ENCODE results near the gene LRRC1.

DNA sequence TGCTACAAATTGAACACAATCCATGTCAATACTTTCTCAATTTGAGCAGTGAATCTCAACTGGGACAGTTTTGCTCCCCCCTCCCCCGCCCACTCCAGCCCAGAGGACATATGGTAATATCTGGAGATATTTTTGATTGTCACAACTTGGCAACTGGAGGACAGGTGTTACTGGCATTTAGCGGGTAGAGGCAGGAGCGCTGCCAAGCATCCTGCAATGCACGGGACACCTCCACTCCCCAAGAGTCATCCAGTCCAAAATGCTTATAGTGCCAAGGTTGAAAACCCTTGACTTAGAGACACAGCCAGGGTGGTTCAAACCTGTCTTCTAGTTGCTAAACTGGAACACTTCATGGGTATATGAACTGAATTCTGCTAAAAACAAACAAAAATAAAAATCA, 26.9 kb upstream of the LRRC1 start:
- TF ChIP-seq, protein P1, sequence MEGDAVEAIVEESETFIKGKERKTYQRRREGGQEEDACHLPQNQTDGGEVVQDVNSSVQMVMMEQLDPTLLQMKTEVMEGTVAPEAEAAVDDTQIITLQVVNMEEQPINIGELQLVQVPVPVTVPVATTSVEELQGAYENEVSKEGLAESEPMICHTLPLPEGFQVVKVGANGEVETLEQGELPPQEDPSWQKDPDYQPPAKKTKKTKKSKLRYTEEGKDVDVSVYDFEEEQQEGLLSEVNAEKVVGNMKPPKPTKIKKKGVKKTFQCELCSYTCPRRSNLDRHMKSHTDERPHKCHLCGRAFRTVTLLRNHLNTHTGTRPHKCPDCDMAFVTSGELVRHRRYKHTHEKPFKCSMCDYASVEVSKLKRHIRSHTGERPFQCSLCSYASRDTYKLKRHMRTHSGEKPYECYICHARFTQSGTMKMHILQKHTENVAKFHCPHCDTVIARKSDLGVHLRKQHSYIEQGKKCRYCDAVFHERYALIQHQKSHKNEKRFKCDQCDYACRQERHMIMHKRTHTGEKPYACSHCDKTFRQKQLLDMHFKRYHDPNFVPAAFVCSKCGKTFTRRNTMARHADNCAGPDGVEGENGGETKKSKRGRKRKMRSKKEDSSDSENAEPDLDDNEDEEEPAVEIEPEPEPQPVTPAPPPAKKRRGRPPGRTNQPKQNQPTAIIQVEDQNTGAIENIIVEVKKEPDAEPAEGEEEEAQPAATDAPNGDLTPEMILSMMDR (IDR thresholded peaks at IDR 0.05) = no peak
- TF ChIP-seq EZH2 (IDR thresholded peaks at IDR 0.05; ENCODE audit: borderline replicate concordance, insufficient read depth, low read depth, low read length, poor library complexity, severe bottlenecking) = no peak
